Right cardiac atrium (tissue), 5 donors: ENCODE data around the gene CAMP. TPM values are rescaled to one million over a fixed set of nuclear protein-coding genes. Genes with fewer than 3 reads are reported as not detected.
"Not testable (repeated sequence)": the region's sequence is repeated elsewhere in the genome, so short reads cannot be mapped to it uniquely, and the experiment has no call there.

Source experiments
- ATAC-seq, 2 donors: fragments of 200-7000 bp; cut with Tn5 transposase; one replicate each; pipeline versions ENCODE4 v1.8.0 to v1.9.1; 2020; ENCODE audit warnings: moderate library complexity in 2 of 2, mild to moderate bottlenecking in 1 of 2
- DNase-seq, 3 donors: peaks; one replicate each; pipeline ENCODE4 v3.0.0-alpha.2; 2020
- H3K27ac ChIP-seq: one replicate; pipeline ENCODE4 v1.5.1; 2013; ENCODE audit warnings: mild to moderate bottlenecking, low read length, control low read depth, moderate library complexity
- H3K27me3 ChIP-seq: one replicate; pipeline ENCODE4 v1.6.1; 2013; ENCODE audit not compliant: control insufficient read depth, insufficient read depth
- H3K4me1 ChIP-seq: one replicate; pipeline ENCODE4 v1.6.1; 2013; ENCODE audit warnings: low read length; ENCODE audit not compliant: control insufficient read depth, insufficient read depth
- H3K4me3 ChIP-seq: one replicate; pipeline ENCODE4 v1.5.1; 2013; ENCODE audit warnings: low read length, control low read depth
- H3K9me3 ChIP-seq: one replicate; pipeline ENCODE4 v1.6.1; 2013; ENCODE audit warnings: low read length; ENCODE audit not compliant: control insufficient read depth
- WGBS: extraction: QIAGEN DNeasy Blood & Tissue Kit; methylation state at CpG from one replicate; pipeline ENCODE4 v1.1.7; 2013; 5-methylcytosine and 5-hydroxymethylcytosine counted together
- intact Hi-C, 4 donors: fragments of 100-400 bp; cut with DNase I; formaldehyde crosslinking; loops; one replicate each; pipeline versions ENCODE4 v1.11.0 to v1.14.0; 2022 to 2023
- polyA plus RNA-seq: library from polyadenylated mRNA; stranded (reverse); fragments of 200-250 nt; gene quantifications from one replicate; pipeline ENCODE4 v1.2.3, GENCODE V29; 2013
- total RNA-seq, 4 donors: library from RNA; stranded (reverse); fragmentation: NEBNext Ultra II Directional; extraction: Animal tissue kit (Norgen Biotek cat#: 25700); gene quantifications; one replicate each; pipeline ENCODE4 v1.2.1, GENCODE V29; 2021
- donor health status: healthy with polysubstance abuse.
- donor health status: DM: no; HTN: yes; CAD: no.
- donor health status: DM: no; HTN: no; CAD: no.
- donor health status: DM: no; HTN: yes; CAD: no; lungs with severe emphysema.
- donor health status: DM: yes; HTN: yes; CAD: no.

CAMP gene
- total and polyA plus RNA-seq, 5 donors: 0.50 to 2.1 (median 0.91) TPM

GRCh38 chr3:48256557-48256956, 33.3 kb downstream of the CAMP start:
- Histone ChIP-seq H3K4me3 (no peak overlapping the region), H3K4me1 (peaks cover 2% of the 10 kb centered on the region), H3K9me3 (no peaks in the 10 kb centered on the region), H3K27ac (no peak overlapping the region), H3K27me3 (no peaks in the 10 kb centered on the region)
- ATAC-seq (no peak), DNase-seq (no peak)
- intact Hi-C loops: no loop called here
- WGBS: 94% methylated on average over 8 of the region's 8 CpGs

- no peak for ATAC-seq
- H3K4me1 ChIP-seq: peaks cover 2% of the 10 kb centered on the region
- no peak overlapping the region for H3K4me3 ChIP-seq
- intact Hi-C loops: no loop called here
- WGBS: 100% methylated on average over 1 of the region's 1 CpG
- H3K27ac ChIP-seq: no peak overlapping the region
- no peaks in the 10 kb centered on the region for H3K27me3 ChIP-seq
- no peak for DNase-seq
- no peaks in the 10 kb centered on the region for H3K9me3 ChIP-seq
Measured at GRCh38 chr3:48258530-48258929, 35.2 kb downstream of the CAMP start.

GRCh38 chr3:48267782-48268181, 44.5 kb downstream of the CAMP start:
- Histone ChIP-seq H3K4me3 (no peak overlapping the region), H3K9me3 (no peaks in the 10 kb centered on the region), H3K27ac (no peak overlapping the region), H3K4me1 (no peaks in the 10 kb centered on the region), H3K27me3 (no peaks in the 10 kb centered on the region)
- DNase-seq (no peak), ATAC-seq (peak; percentile 38 to 84)
- 62% methylated on average over 2 of the region's 2 CpGs for WGBS
- intact Hi-C loops: no loop called here

- no peak overlapping the region for H3K4me3 ChIP-seq
- H3K27ac ChIP-seq: no peak overlapping the region
- no peaks in the 10 kb centered on the region for H3K27me3 ChIP-seq
- no peaks in the 10 kb centered on the region for H3K4me1 ChIP-seq
- DNase-seq (no peak), ATAC-seq (peak; percentile 30 to 49)
- WGBS: 77% methylated on average over 13 of the region's 13 CpGs
- intact Hi-C loops: no loop called here
- no peaks in the 10 kb centered on the region for H3K9me3 ChIP-seq
Measured at GRCh38 chr3:48268381-48268935, 45.2 kb downstream of the CAMP start.

GRCh38 chr3:48268936-48269561, 45.8 kb downstream of the CAMP start:
- no peak for ATAC-seq
- H3K27ac ChIP-seq: no peak overlapping the region

GRCh38 chr3:48269592-48269991, 46.3 kb downstream of the CAMP start:
- Histone ChIP-seq H3K4me1 (no peaks in the 10 kb centered on the region), H3K9me3 (no peaks in the 10 kb centered on the region), H3K4me3 (no peak overlapping the region), H3K27me3 (no peaks in the 10 kb centered on the region), H3K27ac (no peak overlapping the region)
- intact Hi-C loops: no loop called here
- WGBS: 82% methylated on average over 8 of the region's 8 CpGs
- ATAC-seq (no peak), DNase-seq (no peak)

More at GRCh38 chr3:48268936-48269561, 45.8 kb downstream of the CAMP start:
- Histone ChIP-seq H3K4me1 (no peaks in the 10 kb centered on the region), H3K4me3 (no peak overlapping the region), H3K9me3 (no peaks in the 10 kb centered on the region), H3K27me3 (no peaks in the 10 kb centered on the region)
- 79% methylated on average over 23 of the region's 23 CpGs for WGBS
- intact Hi-C loops: no loop called here
- no peak for DNase-seq

- no peak overlapping the region for H3K27ac ChIP-seq
- no peaks in the 10 kb centered on the region for H3K9me3 ChIP-seq
- ATAC-seq (no peak), DNase-seq (no peak)
- H3K4me1 ChIP-seq: no peaks in the 10 kb centered on the region
- intact Hi-C loops: loop anchor here (5.0 to 10.0 kb wide), 2 partner anchors 162 to 274 kb away; partner anchors contain the start of gene PLXNB1 (in 1 of the 4)
- WGBS: 80% methylated on average over 2 of the region's 2 CpGs
- no peak overlapping the region for H3K4me3 ChIP-seq
- H3K27me3 ChIP-seq: no peaks in the 10 kb centered on the region
Measured at GRCh38 chr3:48270306-48270705, 47.0 kb downstream of the CAMP start.

- DNase-seq, H3K4me1 ChIP-seq, H3K27me3 ChIP-seq, H3K9me3 ChIP-seq, ATAC-seq, H3K4me3 ChIP-seq, H3K27ac ChIP-seq: not testable (repeated sequence)
- intact Hi-C loops: loop anchor here (5.0 to 10.0 kb wide), 2 partner anchors 161 to 274 kb away; partner anchors contain the start of gene PLXNB1 (in 1 of the 4)
- 94% methylated on average over 10 of the region's 10 CpGs for WGBS
Measured at GRCh38 chr3:48271223-48271622, 47.9 kb downstream of the CAMP start.

GRCh38 chr3:48271763-48272498, 48.6 kb downstream of the CAMP start:
- no peak for ATAC-seq
- Histone ChIP-seq H3K4me1 (no peaks in the 10 kb centered on the region), H3K27ac (no peak overlapping the region), H3K4me3 (no peak overlapping the region), H3K9me3 (no peaks in the 10 kb centered on the region), H3K27me3 (no peaks in the 10 kb centered on the region)
- WGBS: 98% methylated on average over 38 of the region's 38 CpGs
- DNase-seq: peak in 2 of 3 donors; percentile 51 to 56
- intact Hi-C loops: loop anchor here (2.0 to 10.0 kb wide), 4 partner anchors 160 to 273 kb away; partner anchors contain the start of gene PLXNB1 (in 1 of the 4)

- WGBS: 11% methylated on average over 9 of the region's 9 CpGs
- no peaks in the 10 kb centered on the region for H3K27me3 ChIP-seq
- H3K9me3 ChIP-seq: no peaks in the 10 kb centered on the region
- no peak overlapping the region for H3K4me3 ChIP-seq
- intact Hi-C loops: loop anchor here (2.0 to 10.0 kb wide), 4 partner anchors 159 to 271 kb away; partner anchors contain the start of gene PLXNB1 (in 1 of the 4)
- H3K4me1 ChIP-seq: no peaks in the 10 kb centered on the region
- peak in 1 of 3 donors; percentile 51 for DNase-seq
- ATAC-seq: peak; percentile 36 to 50
- no peak overlapping the region for H3K27ac ChIP-seq
Measured at GRCh38 chr3:48273594-48274211, 50.4 kb downstream of the CAMP start.
